HG03135 (cell line): Measurements from ENCODE around the gene GYS2.

ENCODE experiments used
- ATAC-seq: cut with Tn5 transposase; IDR thresholded peaks from one replicate; pipeline ENCODE4 v1.9.1; 2021; ENCODE audit warnings: mild to moderate bottlenecking, moderate library complexity; ENCODE audit not compliant: unreplicated experiment

GYS2 gene

GRCh38 chr12:21518451-21518850, 86.2 kb downstream of the GYS2 start:
- ATAC-seq, result no peak

- no peak for ATAC-seq
These were observed 88.4 kb downstream of the GYS2 start for GRCh38 chr12:21516281-21516680.

GRCh38 chr12:21509768-21510167, 94.9 kb downstream of the GYS2 start:
- ATAC-seq, result peak; percentile 93

GRCh38 chr12:21507849-21508248, 96.8 kb downstream of the GYS2 start:
- no peak for ATAC-seq

- ATAC-seq, result no peak
These were observed 98.8 kb downstream of the GYS2 start for GRCh38 chr12:21505888-21506287.

- no peak for ATAC-seq
These were observed 101.8 kb downstream of the GYS2 start for GRCh38 chr12:21502872-21503271.

- peak; percentile 13 for ATAC-seq
These were observed 102.5 kb downstream of the GYS2 start for GRCh38 chr12:21502164-21502496.

- ATAC-seq, result peak; percentile 99
These were observed 103.1 kb downstream of the GYS2 start, which contains the start of the genes GOLT1B and RECQL for GRCh38 chr12:21501258-21502163. GOLT1B (plus strand) TSS chr12:21501789; CDS start chr12:21501924, 135 bp downstream. RECQL (minus strand) TSS chr12:21501635; CDS start chr12:21499570, 2,065 bp downstream.

GRCh38 chr12:21500786-21501257, 103.8 kb downstream of the GYS2 start:
- ATAC-seq, result peak; percentile 1

GRCh38 chr12:21499765-21500164, 104.9 kb downstream of the GYS2 start:
- ATAC-seq, result no peak
